Epithelial cell of prostate (primary cell): ENCODE data around the gene ROBO1.
"Not testable (repeated sequence)": the region's sequence is repeated elsewhere in the genome, so short reads cannot be mapped to it uniquely, and the experiment has no call there.

Source experiments
- DNase-seq: peaks from one replicate; pipeline ENCODE4 v3.0.0-alpha.2; 2011; ENCODE audit warnings: low read depth, low spot score
- H3K27ac ChIP-seq: fragments of 450-650 bp; 2 replicates; pipeline ENCODE4 v1.5.1; 2017; ENCODE audit warnings: mild to moderate bottlenecking

The ROBO1 gene

DNA sequence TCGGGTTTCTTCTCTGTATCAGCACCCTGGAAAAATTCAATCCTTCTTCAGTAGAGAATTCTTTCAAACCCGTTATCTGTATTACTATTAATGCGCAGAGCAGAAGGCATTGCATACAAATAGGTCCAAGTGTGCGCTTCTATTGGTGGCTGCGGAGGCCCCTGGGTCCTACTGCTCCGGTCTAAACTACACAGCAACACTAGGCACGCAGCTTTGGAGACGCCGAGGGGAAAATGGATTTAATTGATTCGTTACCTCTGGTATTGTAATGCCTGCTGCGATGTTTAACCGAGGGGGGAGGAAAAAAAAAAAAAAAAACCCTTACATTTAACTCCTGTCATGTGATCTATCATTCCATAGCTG is at the start of gene ROBO1:
ROBO1 (minus strand) TSS at position 94 of the 363 bp plus-strand sequence.
- no peak for DNase-seq
- H3K27ac ChIP-seq, result no peak within 1 kb of the TSS

DNA sequence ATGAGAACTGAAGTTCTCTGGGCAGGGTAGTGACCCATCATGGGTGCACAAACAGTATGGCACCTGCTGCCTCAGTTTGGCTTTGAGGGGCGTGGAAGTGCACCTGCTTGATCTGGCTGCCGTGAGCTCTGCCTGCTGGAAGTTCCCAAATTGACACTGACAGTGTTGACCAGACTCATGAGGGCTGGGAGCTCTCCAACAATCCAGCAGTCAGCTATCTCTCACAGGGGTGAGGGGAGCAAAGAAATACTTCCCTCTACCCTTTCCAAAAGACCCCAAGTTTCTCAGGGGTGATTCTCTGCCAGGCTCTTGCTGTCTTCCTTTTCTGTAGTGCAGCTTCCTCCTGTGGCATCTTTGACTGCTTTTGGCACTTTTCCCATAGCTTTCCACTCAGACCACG is 49.4 kb upstream of the ROBO1 start:
- no peak overlapping the region for H3K27ac ChIP-seq
- no peak for DNase-seq

DNA sequence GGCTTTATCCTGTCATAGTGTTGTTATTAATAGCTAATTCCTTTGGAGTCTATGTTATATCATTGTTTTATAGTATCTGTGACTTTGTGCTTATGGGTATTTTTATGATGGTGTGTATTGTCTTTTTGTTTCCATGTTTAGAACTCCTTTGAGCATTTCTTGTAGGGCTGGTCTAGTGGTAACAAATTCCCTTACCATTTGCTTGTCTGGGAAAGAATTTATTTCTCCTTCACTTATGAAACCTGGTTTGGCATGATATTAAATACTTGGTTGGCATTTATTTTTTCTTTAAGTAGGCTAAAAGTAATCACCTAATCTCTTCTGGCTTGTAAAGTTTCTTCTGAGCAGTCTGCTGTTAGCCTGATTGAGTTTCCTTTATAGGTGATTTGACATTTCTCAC is 47.7 kb upstream of the ROBO1 start:
- no peak overlapping the region for H3K27ac ChIP-seq

DNA sequence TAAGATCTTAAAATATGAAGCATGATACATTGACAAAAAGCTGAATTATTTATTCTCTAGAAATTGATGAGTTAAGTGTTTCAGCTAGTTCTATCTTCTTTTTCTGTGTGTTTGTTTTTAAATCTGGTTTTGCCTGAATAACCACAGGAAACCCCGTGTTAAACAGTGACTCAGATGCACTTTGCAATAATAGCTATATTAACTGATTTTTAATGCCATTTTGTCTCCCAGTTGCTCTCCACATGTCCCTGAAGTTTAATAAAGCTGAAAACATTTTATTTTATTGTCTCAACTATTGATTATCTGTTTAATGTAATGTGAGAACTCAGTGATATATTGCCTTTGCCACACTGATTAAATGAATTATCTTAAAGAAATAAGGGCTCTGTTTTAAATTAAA is 42.8 kb upstream of the ROBO1 start:
- H3K27ac ChIP-seq, result no peak overlapping the region
- no peak for DNase-seq

More for the DNA sequence above, 47.7 kb upstream of the ROBO1 start:
- DNase-seq, result no peak

DNA sequence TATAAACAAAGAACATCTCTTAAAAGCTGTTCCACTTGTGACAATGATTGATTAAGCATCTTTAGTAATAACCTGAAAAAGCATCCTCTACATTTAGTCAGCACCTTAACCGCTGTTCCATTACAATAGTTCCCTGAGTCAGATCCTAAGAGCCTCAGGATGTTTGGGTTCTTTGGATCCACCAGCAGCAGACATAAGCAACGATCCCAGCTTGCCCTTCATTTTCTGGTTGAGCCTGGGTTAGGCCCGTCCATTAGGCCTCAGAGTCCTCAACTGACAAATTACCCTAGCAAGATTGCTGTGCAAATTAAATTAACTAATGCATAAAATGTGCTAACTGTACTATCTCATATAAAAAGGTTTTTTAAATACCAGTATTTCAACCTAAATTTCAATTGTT is 42.3 kb upstream of the ROBO1 start:
- H3K27ac ChIP-seq, result no peak overlapping the region
- no peak for DNase-seq

DNA sequence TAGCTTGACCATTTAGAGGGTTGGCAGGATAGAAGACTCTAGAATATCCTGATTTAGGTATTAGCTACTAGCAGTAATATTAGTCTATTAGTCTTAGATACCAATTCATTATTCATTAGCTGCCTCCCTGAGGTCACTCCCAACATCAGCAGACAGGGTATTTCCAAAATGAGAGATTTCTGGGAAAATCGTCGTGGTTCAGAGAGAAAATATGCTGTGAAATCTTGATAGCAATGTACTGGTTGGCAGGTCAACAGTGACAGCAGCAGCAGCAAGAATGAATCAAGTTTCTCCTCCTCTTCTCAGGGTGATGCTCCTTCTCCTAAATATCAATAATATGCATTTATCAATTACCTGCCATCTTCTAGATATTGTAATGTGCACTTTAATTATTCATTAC is 41.3 kb upstream of the ROBO1 start:
- DNase-seq, result no peak
- H3K27ac ChIP-seq, result no peak overlapping the region

DNA sequence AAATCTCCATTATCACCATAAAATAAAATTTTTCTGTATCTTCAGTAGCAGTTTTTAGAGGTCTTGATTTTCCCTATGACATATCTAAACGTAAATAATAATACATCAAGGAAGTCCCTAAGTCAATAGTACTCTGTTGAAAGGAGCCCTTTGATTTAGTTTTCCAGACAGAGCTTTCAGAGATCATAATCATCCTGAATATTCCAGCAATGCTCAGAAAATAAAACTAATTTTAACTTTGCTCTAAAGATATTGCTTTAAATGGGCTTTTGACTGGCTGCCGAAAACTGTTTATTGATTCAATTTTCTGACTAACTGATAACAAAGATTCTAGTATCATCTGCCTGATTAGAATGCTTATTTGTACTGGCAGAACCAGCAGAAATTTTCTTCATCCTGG is 40.7 kb upstream of the ROBO1 start:
- DNase-seq, result no peak
- no peak overlapping the region for H3K27ac ChIP-seq

DNA sequence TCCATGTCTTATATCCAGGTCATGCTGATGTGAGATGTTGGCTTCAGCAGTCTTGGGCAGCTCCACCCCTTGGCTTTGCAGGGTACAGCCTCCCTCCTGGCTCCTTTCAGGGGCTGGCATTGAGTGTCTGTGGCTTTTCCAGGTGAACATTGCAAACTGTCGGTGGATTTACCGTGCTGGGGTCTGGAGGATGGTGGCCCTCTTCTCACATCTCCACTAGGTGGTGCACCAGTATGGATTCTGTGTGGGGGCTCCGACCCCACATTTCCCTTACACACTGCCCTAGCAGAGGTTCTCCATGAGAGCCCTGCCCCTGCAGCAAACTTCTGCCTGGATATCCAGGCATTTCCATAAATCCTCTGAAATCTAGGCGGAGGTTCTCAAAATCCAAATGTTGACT is 22.4 kb upstream of the ROBO1 start:
- H3K27ac ChIP-seq, DNase-seq: not testable (repeated sequence)

DNA sequence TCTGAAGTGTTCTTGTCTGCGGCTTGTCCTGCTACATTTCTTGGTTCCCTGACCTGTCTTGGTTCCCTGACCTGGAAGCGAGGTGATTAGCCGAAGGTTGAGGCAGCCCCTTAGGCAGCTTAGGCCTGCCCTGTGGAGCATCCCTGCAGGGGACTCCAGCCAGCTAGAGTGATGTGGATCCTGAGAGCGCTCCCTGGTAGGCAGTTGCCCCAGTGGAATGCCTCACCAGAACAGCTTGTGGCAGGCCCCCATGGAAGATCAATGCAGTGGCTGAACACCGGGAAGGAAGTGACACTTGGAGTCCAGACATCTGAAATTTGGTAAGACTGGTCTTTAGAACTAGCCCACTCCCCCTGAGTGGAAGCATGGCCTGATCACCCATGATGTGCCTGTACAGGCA is 5.5 kb upstream of the ROBO1 start:
- H3K27ac ChIP-seq, result no peak overlapping the region
- no peak for DNase-seq

DNA sequence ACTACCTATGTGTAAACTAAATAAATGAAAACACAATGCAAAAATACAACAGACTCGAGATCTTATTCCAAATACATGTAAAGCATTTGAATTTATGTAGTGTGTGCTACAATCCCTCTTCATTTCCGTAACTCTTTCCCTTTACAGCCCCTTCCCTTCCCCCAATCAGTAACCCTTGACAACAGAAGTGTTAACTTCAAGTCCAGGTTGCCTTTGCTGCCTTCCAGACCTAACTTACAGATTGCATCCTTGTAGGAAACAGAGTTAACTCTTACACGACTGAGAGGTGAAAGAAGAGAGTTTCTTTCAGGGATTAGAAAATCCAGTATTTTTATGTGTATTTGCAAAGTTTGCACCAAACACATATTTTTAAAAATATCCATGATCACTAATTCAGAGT is 1.4 kb upstream of the ROBO1 start:
- no peak overlapping the region for H3K27ac ChIP-seq
- no peak for DNase-seq

DNA sequence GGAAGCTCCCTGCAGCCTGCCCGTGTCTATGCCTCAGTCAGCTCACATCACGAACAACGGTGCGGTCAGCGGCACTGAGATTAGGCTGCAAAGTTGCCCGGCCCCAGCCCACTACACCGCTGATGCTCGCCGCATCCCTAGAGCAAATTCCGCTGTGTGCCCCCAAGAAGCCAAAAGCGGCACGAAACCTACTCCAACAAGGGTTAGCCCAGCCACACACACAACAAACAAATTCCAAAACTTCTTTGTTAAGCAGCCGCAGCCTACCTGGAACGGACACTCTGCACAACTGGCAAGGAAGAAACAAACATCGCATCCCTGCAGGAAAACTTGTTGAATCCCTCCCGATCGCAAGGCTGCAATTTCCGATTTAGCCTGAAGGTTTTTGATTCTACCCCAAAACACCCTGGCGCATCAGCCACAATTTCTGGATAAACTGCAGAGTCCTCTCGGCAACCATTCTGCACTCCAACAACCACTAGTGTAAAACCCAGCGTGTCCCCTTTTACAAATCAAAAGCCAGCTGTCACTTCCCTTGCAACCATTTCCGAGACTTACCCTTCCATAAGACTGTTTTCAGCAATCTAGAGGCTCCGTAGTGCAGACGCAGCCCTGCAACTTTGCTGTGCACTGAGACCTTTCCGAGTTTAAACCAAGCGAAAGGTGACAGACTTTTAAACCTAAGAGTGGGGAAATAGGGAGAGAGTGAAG is 449 bp downstream of the ROBO1 start:
- no peak overlapping the region for H3K27ac ChIP-seq
- no peak for DNase-seq

DNA sequence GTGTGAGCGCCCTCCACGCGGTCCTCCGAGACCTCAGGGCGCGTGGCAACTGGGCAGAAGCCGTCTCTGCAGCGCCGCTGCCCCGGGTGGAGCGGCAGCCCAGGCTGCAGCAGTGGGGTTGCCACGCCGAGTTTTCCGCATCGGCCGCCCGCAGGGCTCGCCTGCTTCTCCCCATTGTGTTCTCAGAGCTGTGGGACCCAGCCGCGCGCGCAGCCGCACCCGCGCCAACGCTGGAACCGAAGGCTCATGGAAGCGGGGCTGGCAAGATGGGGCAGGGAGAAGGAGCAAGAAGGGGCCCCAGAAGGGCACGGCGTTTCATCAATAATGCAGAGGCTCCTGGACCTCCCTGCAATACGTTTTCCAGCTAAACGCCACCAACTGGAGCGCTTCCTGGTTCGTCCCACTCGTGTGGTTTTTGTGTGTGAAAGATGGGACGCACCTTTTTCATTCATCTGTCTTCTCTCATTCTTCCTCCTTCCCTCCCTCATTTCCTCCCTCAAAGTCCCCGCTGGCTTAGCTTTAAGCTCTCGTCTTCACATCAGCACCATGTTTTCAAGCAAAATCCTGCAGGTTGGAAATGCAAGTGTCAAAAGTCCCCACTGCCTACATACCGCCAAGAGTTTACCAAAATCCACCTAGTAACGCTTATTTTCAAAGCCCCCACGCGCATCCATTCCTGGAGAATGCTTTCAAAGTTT is 1.2 kb downstream of the ROBO1 start:
- H3K27ac ChIP-seq, result no peak overlapping the region
- DNase-seq, result no peak

DNA sequence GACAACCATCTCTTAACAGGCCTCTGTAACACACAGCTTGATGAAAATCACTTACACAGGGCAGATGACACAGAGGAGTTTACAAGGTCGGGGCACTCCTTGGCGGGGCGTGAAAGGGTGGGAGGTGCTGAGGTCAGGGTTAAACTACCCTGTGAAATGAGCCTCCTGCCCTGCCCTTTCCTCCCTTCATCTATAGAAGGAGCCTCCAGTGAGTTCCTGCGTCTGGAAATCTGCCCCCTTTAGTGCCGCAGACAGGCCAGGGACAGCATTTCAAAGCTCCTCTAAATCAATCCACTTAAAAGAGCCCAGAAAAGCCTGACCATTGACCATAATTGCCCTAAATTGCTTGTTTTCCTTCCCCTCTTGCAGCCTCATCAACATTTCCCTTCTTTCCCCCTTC is 1.9 kb downstream of the ROBO1 start:
- no peak overlapping the region for H3K27ac ChIP-seq
- DNase-seq, result no peak

DNA sequence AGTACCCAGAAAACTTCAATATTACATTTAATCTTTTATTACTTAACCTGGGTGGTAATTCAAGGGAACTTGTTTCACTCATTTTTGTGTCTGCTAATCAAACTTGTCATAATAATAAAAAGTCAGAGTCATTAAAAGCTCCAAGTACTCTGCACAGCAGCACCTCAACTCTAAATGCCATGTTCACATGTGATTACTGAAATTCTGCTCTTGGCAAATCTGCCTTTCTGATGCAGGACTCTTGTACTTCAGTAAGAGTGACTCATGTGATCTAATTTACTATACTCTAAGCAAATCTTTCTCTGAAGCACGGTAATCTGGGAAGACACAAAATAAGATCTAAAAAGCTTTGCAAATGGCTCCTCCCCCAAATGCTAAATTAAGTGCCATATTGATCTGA is 6.4 kb downstream of the ROBO1 start:
- no peak for DNase-seq
- no peak overlapping the region for H3K27ac ChIP-seq

DNA sequence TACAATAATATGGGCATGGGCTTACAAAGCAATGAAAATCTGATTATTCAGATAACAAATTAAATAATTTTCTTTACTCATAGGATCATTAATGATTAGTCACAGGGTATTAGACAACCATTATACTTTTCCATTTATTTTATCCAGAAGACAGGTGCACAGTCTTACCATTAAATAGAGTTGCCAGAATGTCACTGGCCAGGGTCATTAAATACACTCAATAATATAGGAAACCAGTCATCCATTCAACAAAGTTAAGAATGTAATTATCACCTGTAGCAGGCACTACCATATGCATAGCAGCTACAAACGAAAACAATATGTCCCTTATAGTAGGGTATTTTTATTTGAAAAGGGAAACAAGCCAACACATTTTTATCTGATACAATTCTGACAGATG is 16.1 kb downstream of the ROBO1 start:
- no peak for DNase-seq
- H3K27ac ChIP-seq, result no peak overlapping the region

DNA sequence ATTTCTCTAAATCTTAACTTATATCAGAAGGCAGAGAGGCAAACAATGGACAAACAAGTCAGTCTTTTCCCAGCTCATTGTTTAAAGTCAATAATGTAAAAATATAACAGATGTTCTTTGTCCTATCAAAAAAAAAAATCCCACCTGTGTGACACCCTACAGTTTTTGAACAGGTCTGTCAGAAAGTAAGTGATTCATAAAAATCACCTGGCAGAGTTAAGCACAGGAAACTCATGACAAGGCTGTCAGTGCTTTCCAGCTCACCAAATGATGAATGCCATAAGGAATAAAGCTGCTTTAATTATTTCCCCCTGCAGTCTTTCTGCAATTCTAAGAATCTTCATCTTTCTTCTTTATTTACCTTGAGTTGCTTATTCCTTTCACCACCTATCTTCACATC is 30.3 kb downstream of the ROBO1 start:
- H3K27ac ChIP-seq, result no peak overlapping the region
- no peak for DNase-seq

DNA sequence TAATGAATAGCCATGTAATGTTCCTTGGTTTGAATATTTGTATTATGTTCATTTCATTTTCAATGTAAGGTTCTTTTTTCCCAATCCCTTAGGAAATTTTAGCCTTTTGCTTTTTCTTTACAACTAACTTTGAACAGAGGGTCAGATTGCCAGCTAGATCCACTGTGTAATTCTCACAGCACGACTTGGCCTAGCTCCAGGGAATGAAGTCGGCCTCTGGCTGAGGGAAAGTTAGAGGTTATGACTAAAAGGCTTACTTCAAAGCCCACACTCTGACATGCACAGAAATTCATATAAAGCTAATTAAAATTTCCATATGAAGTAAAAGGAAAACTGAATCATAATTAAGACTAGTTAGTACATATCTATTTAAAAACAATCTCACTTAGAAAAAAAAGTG is 38.7 kb downstream of the ROBO1 start:
- no peak for DNase-seq
- no peak overlapping the region for H3K27ac ChIP-seq

DNA sequence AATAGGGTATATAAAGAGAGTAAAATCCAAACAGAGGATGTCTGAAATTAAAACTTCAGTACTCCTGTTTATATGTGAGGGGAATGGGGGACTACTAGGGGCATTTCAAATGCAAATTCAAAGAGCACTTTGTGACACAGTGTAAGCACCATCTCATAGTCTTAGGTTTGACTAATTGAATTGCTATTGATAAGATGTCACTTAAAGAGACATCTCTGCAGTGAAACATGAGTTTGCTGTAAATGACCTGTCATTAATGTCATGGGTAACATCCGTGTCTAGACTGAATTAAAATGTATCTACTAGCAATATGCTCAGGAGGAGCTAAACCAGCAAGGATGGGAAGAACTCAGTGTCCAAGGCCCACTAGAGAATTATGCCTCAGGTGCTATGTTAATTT is 41.0 kb downstream of the ROBO1 start:
- no peak overlapping the region for H3K27ac ChIP-seq
- no peak for DNase-seq

DNA sequence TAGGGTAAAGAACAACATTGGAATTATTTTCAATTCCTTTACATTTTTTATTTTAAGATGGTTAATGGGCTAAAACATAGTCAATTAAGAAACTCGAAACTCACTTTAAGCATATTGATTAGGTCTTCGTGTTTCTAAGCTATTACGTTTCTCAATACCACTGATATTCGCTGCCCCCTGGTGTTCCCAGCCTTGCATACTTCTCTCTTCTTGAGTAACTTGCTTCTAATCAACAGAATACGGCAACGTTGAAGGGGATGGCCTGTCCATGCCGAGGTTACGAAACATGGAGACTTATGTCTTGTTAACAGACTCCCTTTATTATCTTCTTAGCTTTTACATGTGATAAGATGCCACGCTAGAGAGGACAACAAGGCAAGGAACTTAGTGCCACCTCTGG is 43.6 kb downstream of the ROBO1 start:
- no peak for DNase-seq
- no peak overlapping the region for H3K27ac ChIP-seq

DNA sequence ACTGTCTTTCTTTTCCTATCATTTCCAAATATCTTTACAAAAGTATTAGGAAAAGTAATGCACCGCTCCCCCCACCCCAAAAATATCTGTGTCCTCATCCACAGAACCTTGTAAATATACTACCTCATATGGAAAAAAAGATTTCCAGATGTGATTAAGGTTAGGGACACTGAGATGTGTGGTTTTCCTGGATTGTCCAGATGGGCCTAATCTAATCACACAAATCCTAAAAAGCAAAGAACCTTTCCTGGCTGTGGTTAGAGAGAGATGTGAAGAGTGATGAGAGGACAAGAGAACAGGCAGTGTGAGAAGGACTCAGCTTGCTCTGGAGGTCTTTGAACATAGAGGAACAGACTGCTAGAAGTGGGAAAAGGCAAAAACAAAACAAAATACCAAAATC is 77.7 kb downstream of the ROBO1 start:
- H3K27ac ChIP-seq, result no peak overlapping the region
- DNase-seq, result no peak

DNA sequence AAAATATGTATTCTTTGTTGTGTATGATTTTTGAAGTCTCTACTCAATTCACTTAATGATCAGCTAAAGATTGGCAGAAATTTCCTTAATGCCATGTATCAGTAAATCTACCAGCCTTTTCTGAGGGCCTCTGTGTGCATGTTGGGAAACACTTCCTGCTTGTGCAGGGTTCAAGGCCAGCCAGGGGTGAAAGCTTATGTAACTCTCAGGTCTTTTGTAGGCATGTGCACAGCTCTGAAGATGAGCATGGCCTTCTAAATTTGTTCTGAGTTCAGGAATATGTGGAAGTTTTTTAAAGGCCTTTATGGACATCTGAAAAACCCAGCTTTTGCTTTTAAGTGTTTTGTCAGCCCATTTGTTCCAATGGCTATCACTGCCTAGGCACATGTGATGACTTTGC is 82.7 kb downstream of the ROBO1 start:
- DNase-seq, result no peak
- no peak overlapping the region for H3K27ac ChIP-seq

DNA sequence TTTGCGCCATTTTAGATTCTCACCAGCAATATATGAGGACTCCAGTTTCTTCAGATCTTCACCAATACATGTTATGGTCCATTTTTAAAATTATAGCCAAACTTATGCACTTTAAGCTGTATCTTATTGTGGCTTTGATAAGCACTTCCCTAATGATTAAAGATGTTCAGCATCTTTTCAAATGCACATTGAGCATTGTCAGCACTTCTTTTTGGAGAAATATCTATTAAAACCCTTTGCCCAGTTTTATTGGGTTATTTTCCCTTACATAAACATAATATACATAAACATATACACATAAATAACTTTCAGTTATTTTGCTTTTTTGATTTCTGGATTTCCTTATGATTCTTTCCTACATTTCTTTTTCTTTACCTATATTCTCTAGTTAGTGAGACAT is 83.8 kb downstream of the ROBO1 start:
- no peak overlapping the region for H3K27ac ChIP-seq
- DNase-seq, result no peak
